ENCODE data around the gene PLA2G1B. TPM values are rescaled to one million over a fixed set of nuclear protein-coding genes. Genes with fewer than 3 reads are reported as not detected.
"Not testable (repeated sequence)": the region's sequence is repeated elsewhere in the genome, so short reads cannot be mapped to it uniquely, and the experiment has no call there.

The PLA2G1B gene
- total RNA-seq, 2 donors from 2014 or later, result not detected

DNA sequence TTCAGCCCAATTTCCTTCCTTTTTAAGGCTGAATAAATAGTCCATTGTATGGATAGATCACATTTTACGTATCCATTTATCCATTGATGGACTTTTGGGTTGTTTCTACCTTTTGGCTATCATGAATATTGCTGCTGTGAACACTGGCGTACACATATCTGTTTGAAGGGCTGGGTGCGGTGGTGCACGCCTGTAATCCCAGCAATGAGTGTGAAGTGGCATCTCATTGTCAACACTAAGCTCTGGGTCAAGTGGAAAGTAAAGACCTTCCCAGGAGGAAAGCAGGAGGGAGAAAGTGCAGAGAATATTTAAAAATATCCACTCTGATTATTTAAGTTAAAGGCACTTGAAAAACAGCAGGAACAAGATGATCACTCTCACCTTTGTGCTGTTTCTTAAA is 11.7 kb upstream of the PLA2G1B start:
- DNase-seq (ENCODE audit: low spot score), result no peak
- TF ChIP-seq, protein P1, sequence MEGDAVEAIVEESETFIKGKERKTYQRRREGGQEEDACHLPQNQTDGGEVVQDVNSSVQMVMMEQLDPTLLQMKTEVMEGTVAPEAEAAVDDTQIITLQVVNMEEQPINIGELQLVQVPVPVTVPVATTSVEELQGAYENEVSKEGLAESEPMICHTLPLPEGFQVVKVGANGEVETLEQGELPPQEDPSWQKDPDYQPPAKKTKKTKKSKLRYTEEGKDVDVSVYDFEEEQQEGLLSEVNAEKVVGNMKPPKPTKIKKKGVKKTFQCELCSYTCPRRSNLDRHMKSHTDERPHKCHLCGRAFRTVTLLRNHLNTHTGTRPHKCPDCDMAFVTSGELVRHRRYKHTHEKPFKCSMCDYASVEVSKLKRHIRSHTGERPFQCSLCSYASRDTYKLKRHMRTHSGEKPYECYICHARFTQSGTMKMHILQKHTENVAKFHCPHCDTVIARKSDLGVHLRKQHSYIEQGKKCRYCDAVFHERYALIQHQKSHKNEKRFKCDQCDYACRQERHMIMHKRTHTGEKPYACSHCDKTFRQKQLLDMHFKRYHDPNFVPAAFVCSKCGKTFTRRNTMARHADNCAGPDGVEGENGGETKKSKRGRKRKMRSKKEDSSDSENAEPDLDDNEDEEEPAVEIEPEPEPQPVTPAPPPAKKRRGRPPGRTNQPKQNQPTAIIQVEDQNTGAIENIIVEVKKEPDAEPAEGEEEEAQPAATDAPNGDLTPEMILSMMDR (IDR thresholded peaks at IDR 0.05), result no peak
- TF ChIP-seq POLR2AphosphoS5 (IDR thresholded peaks at IDR 0.05) (no peak), POLR2A (IDR thresholded peaks at IDR 0.05) (no peak)
- no peak overlapping the region for H3K27ac ChIP-seq
- H3K9me3 ChIP-seq, result no peaks in the 10 kb centered on the region
- no peaks in the 10 kb centered on the region for H3K27me3 ChIP-seq (replicated peaks; ENCODE audit: insufficient read depth)
- no peaks in the 10 kb centered on the region for H3K36me3 ChIP-seq
- H3K4me1 ChIP-seq (replicated peaks), result no peaks in the 10 kb centered on the region
- no peak overlapping the region for H3K4me3 ChIP-seq
- intact Hi-C loops (cut with DNase I), result no loop called here
- 91% methylated on average over 4 of the region's 4 CpGs for WGBS

DNA sequence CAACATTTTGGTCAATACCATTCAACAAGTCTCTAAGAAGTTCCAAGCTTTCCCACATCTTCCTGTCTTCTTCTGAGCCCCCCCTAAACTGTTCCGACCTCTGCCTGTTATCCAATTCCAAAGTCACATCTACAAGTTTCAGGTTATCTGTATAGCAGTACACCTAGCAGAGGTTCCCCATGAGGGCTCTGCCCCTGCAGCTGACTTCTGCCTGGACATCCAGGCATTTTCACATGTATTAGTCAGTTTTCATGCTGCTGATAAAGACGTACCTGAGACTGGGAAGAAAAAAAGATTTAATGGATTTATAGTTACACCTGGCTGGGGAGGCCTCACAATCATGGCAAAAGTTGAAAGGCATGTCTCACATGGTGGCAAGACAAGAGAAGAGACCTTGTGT is 10.2 kb upstream of the PLA2G1B start:
- no peak overlapping the region for H3K27ac ChIP-seq
- H3K9me3 ChIP-seq, result no peaks in the 10 kb centered on the region
- no peaks in the 10 kb centered on the region for H3K27me3 ChIP-seq (replicated peaks; ENCODE audit: insufficient read depth)
- 81% methylated on average over 2 of the region's 2 CpGs for WGBS
- no peak for DNase-seq (ENCODE audit: low spot score)
- intact Hi-C loops (cut with DNase I), result no loop called here
- H3K4me1 ChIP-seq (replicated peaks), result no peaks in the 10 kb centered on the region
- TF ChIP-seq POLR2A (IDR thresholded peaks at IDR 0.05) (no peak), POLR2AphosphoS5 (IDR thresholded peaks at IDR 0.05) (no peak)
- TF ChIP-seq, protein P1 (IDR thresholded peaks at IDR 0.05), result no peak
- no peaks in the 10 kb centered on the region for H3K36me3 ChIP-seq
- H3K4me3 ChIP-seq, result no peak overlapping the region

DNA sequence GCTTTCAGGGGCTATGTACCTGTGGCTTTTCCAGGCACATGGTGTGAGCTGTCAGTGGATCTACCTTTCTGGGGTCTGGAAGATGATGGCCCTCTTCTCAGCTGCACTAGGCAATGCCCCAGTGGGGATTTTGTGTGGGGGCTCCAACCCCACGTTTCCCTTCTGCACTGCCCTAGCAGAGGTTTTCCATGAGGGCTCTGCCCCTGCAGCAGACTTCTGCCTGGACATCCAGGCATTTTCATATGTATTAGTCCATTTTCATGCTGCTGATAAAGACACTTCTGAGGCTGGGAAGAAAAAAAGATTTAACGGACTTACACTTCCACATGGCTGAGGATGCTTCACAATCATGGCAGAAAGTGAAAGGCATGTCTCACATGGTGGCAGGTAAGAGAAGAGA is 8.8 kb upstream of the PLA2G1B start:
- H3K36me3 ChIP-seq; H3K27me3 ChIP-seq (replicated peaks; ENCODE audit: insufficient read depth); intact Hi-C loops (cut with DNase I); DNase-seq (ENCODE audit: low spot score); H3K9me3 ChIP-seq; H3K4me1 ChIP-seq (replicated peaks); H3K27ac ChIP-seq; H3K4me3 ChIP-seq: not testable (repeated sequence)
- 91% methylated on average over 2 of the region's 2 CpGs for WGBS

DNA sequence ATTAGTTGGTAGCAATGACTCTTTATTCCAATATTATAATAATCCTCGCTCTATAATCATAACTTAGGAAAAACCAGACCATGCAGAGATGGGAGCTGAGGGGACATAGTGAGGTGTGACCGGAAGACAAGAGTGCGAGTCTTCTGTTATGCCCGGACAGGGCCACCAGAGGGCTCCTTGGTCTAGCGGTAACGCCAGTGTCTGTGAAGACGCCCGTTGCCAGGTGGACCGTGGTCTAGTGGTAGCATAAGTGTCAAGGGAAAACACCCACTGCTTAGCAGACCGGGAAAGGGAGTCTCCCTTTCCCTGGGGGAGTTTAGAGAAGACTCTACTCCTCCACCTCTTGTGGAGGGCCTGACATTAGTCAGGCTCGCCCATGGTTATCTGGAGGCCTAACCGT is 7.9 kb upstream of the PLA2G1B start:
- H3K27me3 ChIP-seq (replicated peaks; ENCODE audit: insufficient read depth); H3K27ac ChIP-seq; H3K4me3 ChIP-seq; intact Hi-C loops (cut with DNase I); H3K9me3 ChIP-seq; H3K36me3 ChIP-seq; H3K4me1 ChIP-seq (replicated peaks): not testable (repeated sequence)
- peak; percentile 47 for DNase-seq (ENCODE audit: low spot score)
- 20% methylated on average over 12 of the region's 12 CpGs for WGBS
- TF ChIP-seq, protein P1 (IDR thresholded peaks at IDR 0.05), result peak in 3 of 4 experiments; percentile 16 to 65 (median 59)

DNA sequence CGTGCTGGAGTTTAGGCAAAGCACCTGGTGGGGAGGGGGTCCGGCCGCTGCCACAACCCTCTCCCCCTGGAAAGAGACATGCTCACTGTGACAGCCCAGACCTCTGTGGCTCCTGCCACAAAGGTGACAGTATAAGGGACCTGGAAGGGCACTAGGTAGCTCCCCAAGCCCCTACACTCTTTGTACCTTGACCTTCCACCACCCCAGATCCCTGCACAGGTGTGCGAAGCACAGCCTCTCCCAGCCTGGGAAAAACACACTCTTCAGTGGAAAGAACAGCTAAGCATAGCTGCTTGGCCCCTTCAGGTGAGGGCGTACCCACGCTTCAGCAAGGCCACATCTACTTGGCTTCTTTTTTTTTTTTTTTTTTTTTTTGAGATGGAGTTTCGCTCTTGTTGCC is 4.9 kb upstream of the PLA2G1B start:
- Histone ChIP-seq H3K27me3 (replicated peaks; ENCODE audit: insufficient read depth) (no peaks in the 10 kb centered on the region), H3K4me3 (no peak overlapping the region), H3K27ac (no peak overlapping the region), H3K4me1 (replicated peaks) (no peaks in the 10 kb centered on the region), H3K36me3 (no peaks in the 10 kb centered on the region), H3K9me3 (no peaks in the 10 kb centered on the region)
- no peak for DNase-seq (ENCODE audit: low spot score)
- TF ChIP-seq POLR2A (IDR thresholded peaks at IDR 0.05) (no peak), POLR2AphosphoS5 (IDR thresholded peaks at IDR 0.05) (no peak)
- TF ChIP-seq, protein P1 (IDR thresholded peaks at IDR 0.05), result no peak
- WGBS, result 87% methylated on average over 7 of the region's 7 CpGs
- intact Hi-C loops (cut with DNase I), result no loop called here

Measured in prostate gland (tissue), 2 donors.